A673 (cell line): ENCODE data around the gene GRIP1. TPM values are rescaled to one million over a fixed set of nuclear protein-coding genes. Genes with fewer than 3 reads are reported as not detected.

Experiments
- BruUV-seq: library from RNA; stranded (reverse); fragments of 400-500 nt; replicated peaks from 2 replicates; lab custom pipeline; 2021; lab: Mats Ljungman, UMichigan
- CTCF ChIA-PET: fragments of 300-600 bp; sonication (Branson Sonifier 250); formaldehyde crosslinking; loops from one replicate; lab custom pipeline; 2022; ENCODE audit warnings: antibody characterized with exemption; lab: Charles Lee
- POLR2A ChIA-PET: fragments of 300-600 bp; sonication (Branson Sonifier 250); formaldehyde crosslinking; loops from one replicate; lab custom pipeline; 2022; ENCODE audit warnings: antibody characterized with exemption; ENCODE audit not compliant: low non-redundant PET; lab: Charles Lee
- DNase-seq: peaks from one replicate; pipeline ENCODE4 v3.0.0-alpha.2; 2015; ENCODE audit warnings: low spot score
- H3K27ac ChIP-seq: fragments of 200-600 bp; sonication (generic); 2 replicates; pipeline ENCODE4 v1.5.1; 2016; ENCODE audit warnings: mixed run types, low read depth, mild to moderate bottlenecking, mixed read lengths, antibody characterized with exemption, low read length; ENCODE audit not compliant: poor library complexity, severe bottlenecking
- H3K27me3 ChIP-seq: fragments of 200-600 bp; sonication (generic); replicated peaks from 2 replicates; pipeline ENCODE4 v1.6.1; 2017; ENCODE audit warnings: mixed run types, low read depth, mild to moderate bottlenecking, mixed read lengths, antibody characterized with exemption, low read length; ENCODE audit not compliant: insufficient read depth, poor library complexity
- H3K36me3 ChIP-seq: fragments of 200-600 bp; sonication (generic); 2 replicates; pipeline ENCODE4 v1.6.1; 2016; ENCODE audit warnings: mixed run types, mild to moderate bottlenecking, mixed read lengths, antibody characterized with exemption, low read length; ENCODE audit not compliant: insufficient read depth, poor library complexity, severe bottlenecking
- H3K4me1 ChIP-seq: fragments of 200-600 bp; sonication (generic); 2 replicates; pipeline ENCODE4 v1.6.1; 2017; ENCODE audit warnings: mixed run types, mild to moderate bottlenecking, mixed read lengths, antibody characterized with exemption, low read length; ENCODE audit not compliant: insufficient read depth, poor library complexity, severe bottlenecking
- H3K4me3 ChIP-seq: fragments of 200-600 bp; sonication (generic); 2 replicates; pipeline ENCODE4 v1.5.1; 2016; ENCODE audit warnings: low read depth, mixed run types, mild to moderate bottlenecking, mixed read lengths, low read length; ENCODE audit not compliant: poor library complexity, severe bottlenecking
- H3K9me3 ChIP-seq: fragments of 200-600 bp; sonication (generic); 2 replicates; pipeline ENCODE4 v1.6.1; 2016; ENCODE audit warnings: mixed run types, low read depth, mild to moderate bottlenecking, mixed read lengths, antibody characterized with exemption, low read length; ENCODE audit not compliant: poor library complexity, severe bottlenecking
- CTCF ChIP-seq: fragments of 300-800, 200-600 bp; sonication (generic); conservative IDR thresholded peaks from 2 replicates; pipeline ENCODE4 v1.5.1; 2017; ENCODE audit warnings: low read depth, mild to moderate bottlenecking, antibody characterized with exemption, low read length, moderate library complexity, mixed read lengths
- EZH2 ChIP-seq: fragments of 200-600 bp; sonication (generic); IDR thresholded peaks from 2 replicates; pipeline ENCODE4 v1.6.1; 2017; ENCODE audit warnings: borderline replicate concordance, low read depth, mild to moderate bottlenecking, mixed read lengths, antibody characterized with exemption, low read length; ENCODE audit not compliant: poor library complexity, severe bottlenecking
- intact Hi-C: fragments of 100-400 bp; cut with micrococcal nuclease; formaldehyde crosslinking; loops from one replicate; pipeline ENCODE4 v1.10.0; 2022; ENCODE audit not compliant: unreplicated experiment
- total RNA-seq: library from RNA; stranded (reverse); gene quantifications from 2 replicates; pipeline ENCODE4 v1.2.3, GENCODE V29; 2021

Gene GRIP1
- total RNA-seq, 1 experiment from 2014 or later: 3.6 TPM

DNA sequence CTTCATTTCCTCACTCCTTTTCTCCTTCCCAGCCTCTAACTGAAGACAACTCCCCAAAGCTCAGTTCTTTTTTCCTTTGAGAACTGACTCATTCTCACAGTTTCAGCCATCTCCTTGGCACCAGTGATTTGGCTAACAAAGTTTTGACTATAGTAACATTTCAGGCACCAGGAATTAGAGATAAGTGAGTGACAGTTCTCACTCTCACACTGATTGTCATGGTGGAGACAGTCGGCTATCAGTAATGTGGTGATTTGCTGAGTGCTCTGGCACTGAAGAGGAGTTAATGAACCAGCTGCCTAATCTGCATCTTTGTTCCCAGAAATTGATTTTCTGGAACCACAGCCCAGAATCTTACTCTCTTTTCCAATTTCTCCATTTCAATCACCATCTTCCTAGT lies 347.1 kb downstream of the GRIP1 start:
- no peaks in the 10 kb centered on the region for H3K9me3 ChIP-seq
- TF ChIP-seq EZH2 (no peak), CTCF (no peak)
- H3K4me1 ChIP-seq: no peaks in the 10 kb centered on the region
- H3K27ac ChIP-seq: no peak overlapping the region
- CTCF ChIA-PET: no interaction called here
- no peaks in the 10 kb centered on the region for H3K27me3 ChIP-seq
- no peak for DNase-seq
- no peak overlapping the region for H3K4me3 ChIP-seq
- BruUV-seq: no TSS peak
- intact Hi-C loops: no loop called here
- H3K36me3 ChIP-seq: no peaks in the 10 kb centered on the region
- POLR2A ChIA-PET: no interaction called here

GRCh38 chr12:66331016-66331415 lies 347.9 kb downstream of the GRIP1 start:
- H3K27me3 ChIP-seq: no peaks in the 10 kb centered on the region
- CTCF ChIA-PET: no interaction called here
- H3K9me3 ChIP-seq: no peaks in the 10 kb centered on the region
- H3K4me3 ChIP-seq: no peak overlapping the region
- H3K36me3 ChIP-seq: no peaks in the 10 kb centered on the region
- POLR2A ChIA-PET: no interaction called here
- no peaks in the 10 kb centered on the region for H3K4me1 ChIP-seq
- H3K27ac ChIP-seq: no peak overlapping the region
- TF ChIP-seq EZH2 (no peak), CTCF (no peak)
- DNase-seq: no peak
- intact Hi-C loops: no loop called here
- no TSS peak for BruUV-seq

GRCh38 chr12:66329941-66330340 lies 348.9 kb downstream of the GRIP1 start:
- no peaks in the 10 kb centered on the region for H3K36me3 ChIP-seq
- no peak overlapping the region for H3K27ac ChIP-seq
- no peaks in the 10 kb centered on the region for H3K9me3 ChIP-seq
- DNase-seq: no peak
- TF ChIP-seq EZH2 (no peak), CTCF (no peak)
- no peaks in the 10 kb centered on the region for H3K27me3 ChIP-seq
- CTCF ChIA-PET: no interaction called here
- no TSS peak for BruUV-seq
- no peaks in the 10 kb centered on the region for H3K4me1 ChIP-seq
- POLR2A ChIA-PET: no interaction called here
- intact Hi-C loops: no loop called here
- no peak overlapping the region for H3K4me3 ChIP-seq
